HCT116 (cell line): Measurements from ENCODE around the gene OR6K3. TPM values are rescaled to one million over a fixed set of nuclear protein-coding genes. Genes with fewer than 3 reads are reported as not detected.

Source experiments
- ATAC-seq: fragments of 200-7000 bp; cut with Tn5 transposase; 2 replicates; pipeline ENCODE4 v1.9.1; 2020; ENCODE audit warnings: mild to moderate bottlenecking, moderate library complexity
- BruUV-seq: library from RNA; stranded (reverse); fragments of 400-500 nt; replicated peaks from 2 replicates; lab custom pipeline; 2021; lab: Mats Ljungman, UMichigan
- CTCF ChIA-PET: fragments of 300-600 bp; sonication (Branson Sonifier 250); formaldehyde crosslinking; loops from one replicate; lab custom pipeline; 2021; ENCODE audit warnings: antibody characterized with exemption; lab: Charles Lee
- POLR2A ChIA-PET: fragments of 300-600, 350-600 bp; sonication (Branson Sonifier 250); formaldehyde crosslinking; loops from one replicate; lab custom pipeline; 2021; ENCODE audit warnings: antibody characterized with exemption; lab: Charles Lee
- RAD21 ChIA-PET, 2 experiments: fragments of 300-600 bp; sonication (Branson Sonifier 250); formaldehyde crosslinking; loops; one replicate each; lab custom pipeline; 2023; ENCODE audit warnings: low total read pairs in 2 of 2; ENCODE audit not compliant: uncharacterized antibody in 2 of 2, unreplicated experiment in 2 of 2, low non-redundant PET in 1 of 2; lab: Charles Lee
- DNase-seq: peaks from one replicate; pipeline ENCODE4 v3.0.0-alpha.2; 2010; ENCODE audit warnings: low read depth, low spot score
- H2AFZ ChIP-seq: fragments of 200-600 bp; shearing (Covaris generic), sonication (generic); 2 replicates; pipeline ENCODE4 v1.6.1; 2017; ENCODE audit warnings: low read depth, mixed run types, mixed read lengths, antibody characterized with exemption, low read length; ENCODE audit not compliant: poor library complexity, severe bottlenecking
- H3K27ac ChIP-seq: 2 replicates; pipeline ENCODE4 v1.5.1; 2012; ENCODE audit warnings: low read depth, low read length
- H3K27me3 ChIP-seq: fragments of 200-600 bp; sonication (generic); 2 replicates; pipeline ENCODE4 v1.6.1; 2016; ENCODE audit warnings: mixed run types, low read length, mixed read lengths; ENCODE audit not compliant: insufficient read depth
- H3K36me3 ChIP-seq, 2 experiments: fragments of 200-500 bp in 1 of 2; fragments of 200-600 bp in 1 of 2; sonication (Bioruptor generic) in 1 of 2; sonication (generic) in 1 of 2; 2 replicates each; pipeline versions ENCODE4 v1.5.1 to v1.6.1; 2014 to 2016; ENCODE audit warnings: low read length in 2 of 2, inconsistent platforms in 1 of 2, mixed read lengths in 1 of 2, mixed run types in 1 of 2; ENCODE audit not compliant: insufficient read depth in 2 of 2, control insufficient read depth in 1 of 2
- H3K4me1 ChIP-seq, 2 experiments: fragments of 200-600 bp in 1 of 2; sonication (generic) in 1 of 2; 2 replicates each; pipeline versions ENCODE4 v1.5.1 to v1.6.1; 2012 to 2017; ENCODE audit warnings: low read length in 2 of 2, inconsistent platforms in 1 of 2, mild to moderate bottlenecking in 1 of 2, mixed read lengths in 1 of 2, mixed run types in 1 of 2, moderate library complexity in 1 of 2; ENCODE audit not compliant: insufficient read depth in 2 of 2, control insufficient read depth in 1 of 2
- H3K4me2 ChIP-seq: fragments of 200-600 bp; sonication (generic); 2 replicates; pipeline ENCODE4 v1.6.1; 2017; ENCODE audit warnings: mixed run types, low read length, mixed read lengths
- H3K4me3 ChIP-seq, 2 experiments: fragments of 200-600 bp in 1 of 2; sonication (generic) in 1 of 2; replicated peaks in 1 of 2; 2 replicates each; pipeline ENCODE4 v1.5.1; 2011 to 2016; ENCODE audit warnings: low read length in 2 of 2, control low read depth in 1 of 2, low read depth in 1 of 2, mild to moderate bottlenecking in 1 of 2, mixed read lengths in 1 of 2, mixed run types in 1 of 2
- H3K79me2 ChIP-seq: fragments of 200-600 bp; sonication (generic); 2 replicates; pipeline ENCODE4 v1.6.1; 2017; ENCODE audit warnings: mild to moderate bottlenecking, mixed run types, low read length, moderate library complexity, mixed read lengths; ENCODE audit not compliant: insufficient read depth
- H3K9ac ChIP-seq: fragments of 200-600 bp; sonication (generic); 2 replicates; pipeline ENCODE4 v1.6.1; 2016; ENCODE audit warnings: low read length, mixed read lengths
- H3K9me2 ChIP-seq: fragments of 200-600 bp; sonication (generic), shearing (Covaris generic); 2 replicates; pipeline ENCODE4 v1.6.1; 2017; ENCODE audit warnings: mixed run types, mild to moderate bottlenecking, moderate library complexity; ENCODE audit not compliant: insufficient read depth
- H3K9me3 ChIP-seq, 2 experiments: fragments of 200-500 bp in 1 of 2; fragments of 200-600 bp in 1 of 2; sonication (Bioruptor generic) in 1 of 2; sonication (generic) in 1 of 2; 2 replicates each; pipeline ENCODE4 v1.6.1; 2014 to 2017; ENCODE audit warnings: low read length in 2 of 2, mixed read lengths in 2 of 2, inconsistent platforms in 1 of 2, low read depth in 1 of 2, mild to moderate bottlenecking in 1 of 2, mixed run types in 1 of 2, moderate library complexity in 1 of 2; ENCODE audit not compliant: control insufficient read depth in 1 of 2, insufficient read depth in 1 of 2
- H4K20me1 ChIP-seq: fragments of 200-600 bp; sonication (generic), shearing (Covaris generic); 2 replicates; pipeline ENCODE4 v1.6.1; 2017; ENCODE audit warnings: mixed run types, mild to moderate bottlenecking, moderate library complexity; ENCODE audit not compliant: insufficient read depth
- CBX3 ChIP-seq: IDR thresholded peaks from 2 replicates; pipeline ENCODE4 v1.6.1; 2012; ENCODE audit warnings: low read depth
- CTCF ChIP-seq, 3 experiments: fragments of 200-600 bp in 1 of 3; sonication (generic) in 1 of 3; IDR thresholded peaks in 2 of 3; conservative IDR thresholded peaks in 1 of 3; 2 replicates each; pipeline ENCODE4 v1.5.1; 2012 to 2017; ENCODE audit warnings: low read depth in 2 of 3, low read length in 2 of 3, antibody characterized with exemption in 1 of 3, borderline replicate concordance in 1 of 3, control low read depth in 1 of 3, mild to moderate bottlenecking in 1 of 3, mixed read lengths in 1 of 3, mixed run types in 1 of 3, moderate library complexity in 1 of 3; ENCODE audit not compliant: insufficient read depth in 1 of 3
- EGR1 ChIP-seq: IDR thresholded peaks from 2 replicates; pipeline ENCODE4 v1.6.1; 2012; ENCODE audit warnings: low read depth
- EZH2phosphoT487 ChIP-seq: fragments of 200-600 bp; IDR thresholded peaks from 2 replicates; pipeline ENCODE4 v1.6.1; 2018; ENCODE audit warnings: antibody characterized with exemption, borderline replicate concordance
- POLR2AphosphoS5 ChIP-seq: IDR thresholded peaks from 2 replicates; pipeline ENCODE4 v1.6.1; 2011; ENCODE audit warnings: mild to moderate bottlenecking, low read depth, low read length, moderate library complexity
- SP1 ChIP-seq: IDR thresholded peaks from 2 replicates; pipeline ENCODE4 v1.6.1; 2012; ENCODE audit warnings: low read depth
- SRF ChIP-seq: IDR thresholded peaks from 2 replicates; pipeline ENCODE4 v1.6.1; 2012; ENCODE audit warnings: low read depth
- TCF7L2 ChIP-seq: IDR thresholded peaks from 2 replicates; pipeline ENCODE4 v1.7.0; 2011; ENCODE audit warnings: borderline replicate concordance, inconsistent platforms; ENCODE audit not compliant: insufficient read depth, insufficient read length; ENCODE audit errors: extremely low read depth
- YY1 ChIP-seq: IDR thresholded peaks from 2 replicates; pipeline ENCODE4 v1.6.1; 2011; ENCODE audit warnings: low read length, low read depth, moderate library complexity, mild to moderate bottlenecking; ENCODE audit not compliant: insufficient replicate concordance; ENCODE audit errors: extremely low read depth
- ZFX ChIP-seq: fragments of 450-650 bp; IDR thresholded peaks from 2 replicates; pipeline ENCODE4 v1.6.1; 2017
- ZNF274 ChIP-seq: fragments of 200-500 bp; sonication (Bioruptor generic); IDR thresholded peaks from 2 replicates; pipeline ENCODE4 v1.6.1; 2014; ENCODE audit warnings: mild to moderate bottlenecking, low read depth, low read length, inconsistent platforms
- intact Hi-C: fragments of 100-400 bp; cut with micrococcal nuclease; formaldehyde crosslinking; loops from 2 replicates; pipeline ENCODE4 v1.10.0; 2022
- total RNA-seq: library from RNA; stranded (reverse); gene quantifications from one replicate; pipeline ENCODE4 v1.2.1, GENCODE V29; 2021; ENCODE audit not compliant: unreplicated experiment
- TF ChIP-seq, protein P1 (sequence below): IDR thresholded peaks from 2 replicates; pipeline ENCODE4 v1.6.1; 2012

The OR6K3 gene
- total RNA-seq, 1 experiment from 2014 or later: not detected

GRCh38 chr1:158706096-158706495 lies 14.4 kb downstream of the OR6K3 start:
- ChIA-PET RAD21 (no interaction called here), POLR2A (no interaction called here), CTCF (no interaction called here)
- TF ChIP-seq TCF7L2: no peak
- no peak for TF ChIP-seq EGR1
- no peak for TF ChIP-seq POLR2AphosphoS5
- TF ChIP-seq ZNF274: no peak
- TF ChIP-seq YY1: no peak
- TF ChIP-seq ZFX: no peak
- TF ChIP-seq CTCF (IDR thresholded peaks at IDR 0.05 in 2 of 3, conservative IDR thresholded peaks at IDR 0.05 in 1 of 3; ENCODE audit: borderline replicate concordance in 1 of 3, insufficient read depth in 1 of 3, low read depth in 2 of 3, low read length in 2 of 3): no peak
- no peak for TF ChIP-seq CBX3
- no peak for TF ChIP-seq EZH2phosphoT487
- no peak for TF ChIP-seq SRF
- TF ChIP-seq SP1: no peak
- TF ChIP-seq, protein P1, sequence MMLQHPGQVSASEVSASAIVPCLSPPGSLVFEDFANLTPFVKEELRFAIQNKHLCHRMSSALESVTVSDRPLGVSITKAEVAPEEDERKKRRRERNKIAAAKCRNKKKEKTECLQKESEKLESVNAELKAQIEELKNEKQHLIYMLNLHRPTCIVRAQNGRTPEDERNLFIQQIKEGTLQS: no peak
- Histone ChIP-seq H3K9me2 (no peaks in the 10 kb centered on the region), H3K36me3 (no peaks in the 10 kb centered on the region), H3K9ac (no peak overlapping the region), H4K20me1 (no peaks in the 10 kb centered on the region), H3K4me2 (no peak overlapping the region), H3K79me2 (no peaks in the 10 kb centered on the region), H3K4me1 (no peaks in the 10 kb centered on the region), H3K4me3 (no peak overlapping the region), H3K9me3 (no peaks in the 10 kb centered on the region; a peak in 1 of 4 replicates), H3K27me3 (no peaks in the 10 kb centered on the region), H2AFZ (no peak overlapping the region), H3K27ac (no peak overlapping the region)
- no TSS peak for BruUV-seq
- no peak for DNase-seq
- ATAC-seq: no peak
- intact Hi-C loops: no loop called here
